ENCODE data around the gene SHD.
"Not testable (repeated sequence)": the region's sequence is repeated elsewhere in the genome, so short reads cannot be mapped to it uniquely, and the experiment has no call there.

The SHD gene

DNA sequence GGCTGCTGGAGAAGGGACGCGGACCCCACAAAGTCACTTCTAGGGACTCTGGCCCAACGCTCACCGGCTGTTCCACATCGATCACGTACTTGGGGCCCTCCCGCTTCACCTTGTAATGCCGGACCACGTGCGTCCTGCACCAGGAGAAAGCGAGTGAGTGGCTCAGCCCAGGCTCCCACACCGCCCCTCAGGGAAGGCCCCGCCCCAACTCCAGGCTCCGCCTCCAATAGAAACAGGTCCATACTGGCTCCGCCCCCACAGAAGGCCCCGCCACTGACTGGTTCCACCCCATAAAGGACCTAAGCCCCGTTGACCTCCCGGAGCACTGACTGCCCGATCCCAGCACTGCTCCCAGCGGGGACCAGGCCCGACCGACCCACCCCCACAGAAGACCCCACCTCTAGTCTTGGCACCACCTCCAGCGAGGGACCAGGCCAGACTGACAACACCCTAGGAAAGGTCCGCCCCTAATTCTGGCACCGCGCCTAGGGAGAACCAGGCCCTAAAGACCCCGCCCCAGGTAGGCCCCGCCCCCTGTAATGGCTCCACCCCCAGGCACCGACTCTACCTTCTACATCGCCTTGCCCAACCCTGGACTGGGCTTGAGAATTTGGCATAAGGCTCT lies 48.3 kb downstream of the SHD start:
- no peak for DNase-seq (ENCODE audit: low read depth)

DNA sequence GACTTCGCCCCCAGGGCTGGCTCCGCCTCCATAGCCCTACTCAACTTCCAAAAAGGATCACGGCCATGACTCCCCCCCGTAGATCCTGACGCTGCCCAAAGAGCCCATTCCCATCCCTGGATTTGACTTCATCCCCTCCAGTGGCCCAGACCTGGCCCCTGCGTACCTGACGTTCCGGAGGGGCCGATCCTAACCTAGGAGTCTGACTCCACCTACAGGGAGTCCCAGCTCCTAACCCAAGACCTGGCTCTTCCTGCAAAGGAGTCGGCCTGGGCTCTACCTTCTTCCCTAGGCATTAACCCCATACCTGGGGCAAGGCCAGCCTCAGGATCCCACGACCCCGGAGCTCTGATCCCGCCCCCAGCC lies 48.8 kb downstream of the SHD start:
- DNase-seq (ENCODE audit: low read depth) = no peak

- DNase-seq (ENCODE audit: low read depth) = no peak
Measured at GRCh38 chr19:4328243-4328990, 49.4 kb downstream of the SHD start.

GRCh38 chr19:4328991-4329681 lies 50.1 kb downstream of the SHD start:
- not testable (repeated sequence) for DNase-seq (ENCODE audit: low read depth)

GRCh38 chr19:4329858-4330257 lies 50.8 kb downstream of the SHD start:
- DNase-seq (ENCODE audit: low read depth) = no peak

DNA sequence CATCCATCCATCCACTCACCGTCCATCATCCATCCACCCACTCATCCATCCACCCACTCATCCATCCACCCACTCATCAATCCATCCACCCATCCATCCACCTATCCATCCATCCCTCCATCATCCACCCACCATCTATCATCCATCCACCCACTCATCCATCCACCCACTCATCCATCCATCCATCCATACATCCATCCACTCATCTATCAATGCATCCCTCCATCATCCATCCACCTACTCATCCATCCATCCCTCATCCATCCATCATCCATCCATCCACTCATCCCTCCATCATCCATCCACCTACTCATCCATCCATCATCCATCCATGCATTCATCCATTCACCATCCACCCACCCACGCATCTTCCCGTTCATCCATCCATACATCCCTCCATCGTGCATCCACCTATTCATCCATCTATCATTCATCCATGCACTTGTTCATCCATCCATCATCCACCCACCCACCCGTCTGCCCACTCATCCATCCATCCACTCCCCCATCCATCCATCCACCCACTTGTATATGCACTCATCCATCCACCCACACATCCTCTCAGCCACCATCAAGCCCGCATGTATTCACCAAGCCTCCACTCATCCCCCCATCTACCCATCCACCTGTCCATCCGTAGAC lies 56.0 kb downstream of the SHD start:
- DNase-seq (ENCODE audit: low read depth) = no peak

DNA sequence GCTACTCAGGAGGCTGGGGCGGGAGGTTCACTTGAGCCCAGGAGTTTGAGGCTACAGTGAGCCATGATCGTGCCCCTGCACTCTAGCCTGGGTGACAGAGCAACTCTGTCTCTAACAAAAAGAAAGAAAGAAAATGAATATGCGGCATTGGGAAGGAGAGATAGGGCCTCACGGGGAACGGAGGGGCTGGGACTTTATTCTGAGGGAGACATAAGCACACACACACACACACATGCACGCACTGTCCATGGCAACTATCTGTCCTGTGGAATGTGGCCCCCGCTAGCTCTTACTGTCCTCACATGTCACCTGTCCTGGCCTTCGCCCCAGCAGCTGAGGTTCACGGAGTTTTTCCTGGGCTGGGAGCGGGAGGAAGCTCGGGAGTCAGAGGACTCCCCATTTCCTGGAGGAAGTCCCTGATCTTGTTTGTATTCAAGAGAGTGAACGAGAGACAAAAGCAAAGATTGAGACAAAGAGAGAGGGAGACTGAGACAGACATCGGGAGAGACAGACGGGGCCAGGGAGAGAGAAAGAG lies 58.9 kb downstream of the SHD start:
- DNase-seq (ENCODE audit: low read depth) = no peak

GRCh38 chr19:4338441-4339355 lies 59.6 kb downstream of the SHD start, which contains the start of gene STAP2:
Gene STAP2 (minus strand): TSS chr19:4338827. CDS start chr19:4338753, 74 bp downstream.
- no peak for DNase-seq (ENCODE audit: low read depth)

Data from GM04504 (cell line).